SK-N-MC (cell line): Measurements from ENCODE around the gene ACSL3.

Experiments
- EZH2 ChIP-seq: fragments of 200-600 bp; sonication (generic); IDR thresholded peaks from one replicate; pipeline ENCODE4 v1.6.1; 2017; ENCODE audit warnings: antibody characterized with exemption
- FOXP2 ChIP-seq: optimal IDR thresholded peaks from 2 replicates; pipeline ENCODE3; 2011; ENCODE audit warnings: mild to moderate bottlenecking, moderate library complexity; ENCODE audit not compliant: insufficient read depth; ENCODE audit errors: extremely low read length, control extremely low read depth
- POLR2AphosphoS5 ChIP-seq: IDR thresholded peaks from 2 replicates; pipeline ENCODE4 v1.6.1; 2012; ENCODE audit warnings: mild to moderate bottlenecking, low read depth, low read length, borderline replicate concordance

- no peak for TF ChIP-seq EZH2
- no peak for TF ChIP-seq POLR2AphosphoS5
- TF ChIP-seq FOXP2: no peak
These were observed 34.3 kb downstream of the ACSL3 start for GRCh38 chr2:222895144-222895543.
